K562 (cell line): ENCODE data around the gene MRPL19. TPM values are rescaled to one million over a fixed set of nuclear protein-coding genes. Genes with fewer than 3 reads are reported as not detected.

Source experiments
- ATAC-seq: fragments of 200-7000 bp; cut with Tn5 transposase; 3 replicates; pipeline ENCODE4 v1.9.1; 2020; ENCODE audit warnings: moderate library complexity
- BruUV-seq: library from RNA; stranded (reverse); fragments of 400-500 nt; replicated peaks from 2 replicates; lab custom pipeline; 2021; lab: Mats Ljungman, UMichigan
- CTCF ChIA-PET: fragments of 300-600 bp; formaldehyde crosslinking; extraction: SDS; loops from one replicate; lab custom pipeline; 2021; ENCODE audit warnings: low intra/inter-chr PET ratio; lab: Yijun Ruan, JAX
- POLR2A ChIA-PET: fragments of 300-600, 350-650 bp; sonication (Branson Sonifier 250); formaldehyde crosslinking; extraction: SDS; loops from one replicate; lab custom pipeline; 2021; ENCODE audit warnings: antibody characterized with exemption, inconsistent platforms; lab: Yijun Ruan, JAX
- DNase-seq, 4 experiments: peaks; one replicate each; pipeline versions ENCODE4 v3.0.0 to v3.0.0-alpha.2; 2011 to 2018; ENCODE audit warnings: low spot score in 3 of 4, mixed read lengths in 3 of 4; ENCODE audit errors: extremely low read depth in 1 of 4
- FAIRE-seq: peaks from 2 replicates; lab custom pipeline; 2011; peaks lifted over from hg19 to GRCh38; lab: Jason Lieb, UNC
- H2AFZ ChIP-seq: 2 replicates; pipeline ENCODE4 v1.6.0; 2011; ENCODE audit warnings: low read depth, low read length, control low read depth, inconsistent platforms
- H3K27ac ChIP-seq: fragments of 200-600 bp; 3 replicates; pipeline ENCODE4 v1.8.0; 2011; ENCODE audit warnings: low read depth, mild to moderate bottlenecking, control low read depth, inconsistent platforms, low read length, moderate library complexity, mixed read lengths; ENCODE audit errors: extremely low read depth
- H3K27me3 ChIP-seq, 2 experiments: fragments of 300-600 bp in 1 of 2; 2 replicates in 1 of 2; 3 replicates in 1 of 2; pipeline versions ENCODE4 v1.6.0 to v1.8.0; 2011; ENCODE audit warnings: inconsistent platforms in 2 of 2, low read length in 2 of 2, mild to moderate bottlenecking in 1 of 2, mixed read lengths in 1 of 2, moderate library complexity in 1 of 2; ENCODE audit not compliant: control insufficient read depth in 2 of 2, insufficient read depth in 2 of 2
- H3K36me3 ChIP-seq: fragments of 300-600 bp; 3 replicates; pipeline ENCODE4 v1.8.0; 2011; ENCODE audit warnings: mild to moderate bottlenecking, low read length, inconsistent platforms; ENCODE audit not compliant: control insufficient read depth, insufficient read depth
- H3K4me1 ChIP-seq, 2 experiments: fragments of 200-600 bp in 1 of 2; replicated peaks in 1 of 2; 2 replicates in 1 of 2; 3 replicates in 1 of 2; pipeline versions ENCODE4 v1.5.1 to v1.8.0; 2011; ENCODE audit warnings: inconsistent platforms in 2 of 2, low read length in 2 of 2, mild to moderate bottlenecking in 1 of 2, mixed read lengths in 1 of 2, moderate library complexity in 1 of 2; ENCODE audit not compliant: control insufficient read depth in 2 of 2, insufficient read depth in 2 of 2
- H3K4me2 ChIP-seq: 2 replicates; pipeline ENCODE4 v1.6.1; 2011; ENCODE audit warnings: low read length, control low read depth, inconsistent platforms, mixed read lengths; ENCODE audit not compliant: insufficient read depth
- H3K4me3 ChIP-seq: fragments of 200-600 bp; sonication (generic), shearing (Covaris generic); 2 replicates; pipeline ENCODE4 v1.5.1; 2016; ENCODE audit warnings: control low read depth, inconsistent platforms
- H3K79me2 ChIP-seq: fragments of 200-600 bp; 3 replicates; pipeline ENCODE4 v1.8.0; 2011; ENCODE audit warnings: low read length, inconsistent platforms; ENCODE audit not compliant: control insufficient read depth, insufficient read depth
- H3K9ac ChIP-seq, 2 experiments: 2 replicates each; pipeline versions ENCODE4 v1.6.0 to v1.6.1; 2011; ENCODE audit warnings: low read depth in 2 of 2, low read length in 2 of 2, control low read depth in 1 of 2, inconsistent platforms in 1 of 2, mild to moderate bottlenecking in 1 of 2, mixed read lengths in 1 of 2; ENCODE audit not compliant: insufficient read depth in 1 of 2
- H3K9me1 ChIP-seq: one replicate; pipeline ENCODE4 v1.6.0; 2011; ENCODE audit warnings: inconsistent platforms, mild to moderate bottlenecking, low read length, moderate library complexity; ENCODE audit not compliant: control insufficient read depth, insufficient read depth
- H3K9me3 ChIP-seq: replicated peaks from 2 replicates; pipeline ENCODE4 v1.5.1; 2011; ENCODE audit warnings: low read depth, low read length, inconsistent platforms; ENCODE audit not compliant: control insufficient read depth, insufficient read depth
- H4K20me1 ChIP-seq: replicated peaks from 2 replicates; pipeline ENCODE4 v1.6.1; 2011; ENCODE audit warnings: low read length, inconsistent platforms, mixed read lengths; ENCODE audit not compliant: control insufficient read depth, insufficient read depth
- IFI16 ChIP-seq: fragments of 250-450 bp; sonication (Bioruptor Pico); IDR thresholded peaks from 2 replicates; pipeline ENCODE4 v2.1.2; 2022; ENCODE audit warnings: mild to moderate bottlenecking, inconsistent platforms
- SIN3B ChIP-seq: fragments of 450-650 bp; IDR thresholded peaks from 2 replicates; pipeline ENCODE4 v1.6.1; 2017; ENCODE audit warnings: low read depth, mild to moderate bottlenecking, moderate library complexity
- ZC3H8 ChIP-seq: fragments of 450-650 bp; IDR thresholded peaks from 2 replicates; pipeline ENCODE4 v1.6.1; 2017
- WGBS: fragments of 100-300 bp; shearing (Covaris generic); methylation state at CpG from one replicate; pipeline ENCODE4 v1.1.6; 2016; ENCODE audit warnings: low coverage, mixed read lengths; ENCODE audit not compliant: insufficient coverage; ENCODE audit errors: missing lambda C conversion rate; 5-methylcytosine and 5-hydroxymethylcytosine counted together
- in situ Hi-C: fragments of 300-500 bp; cut with MboI; formaldehyde crosslinking; loops from 4 replicates; pipeline ENCODE4 v1.15.0; 2018; ENCODE audit warnings: inconsistent platforms, mixed read lengths
- intact Hi-C: fragments of 100-400 bp; cut with micrococcal nuclease; formaldehyde crosslinking; loops from 2 replicates; pipeline ENCODE4 v1.14.2; 2022
- polyA plus RNA-seq, 8 experiments: library from polyadenylated mRNA; depleted of rRNA in 4 of 8; stranded (reverse) in 5 of 8; unstranded in 3 of 8; fragments of >200 nt; fragmentation: Nextera tagmentation in 2 of 8; fragmentation: Illumina TruSeq in 1 of 8; extraction: Ambion mirVana in 2 of 8; extraction: Trizol in 1 of 8; gene quantifications; 2 replicates each; pipeline versions ENCODE4 v1.2.1 to v1.2.3, GENCODE V29; 2011 to 2014; ENCODE audit warnings: inconsistent platforms in 1 of 8, missing spikeins in 1 of 8
- total RNA-seq, 7 experiments: library from RNA; depleted of rRNA in 6 of 7; stranded (reverse); fragments of >200 nt in 6 of 7; fragmentation: Illumina TruSeq in 2 of 7; extraction: Trizol in 2 of 7; gene quantifications; 2 replicates each; pipeline versions ENCODE4 v1.2.1 to v1.2.3, GENCODE V29; 2011 to 2021; ENCODE audit warnings: low replicate concordance in 1 of 7
- TF ChIP-seq, protein P1 (sequence below), 2 experiments: fragments of 450-650 bp; IDR thresholded peaks; 2 replicates each; pipeline ENCODE4 v1.6.1; 2016

The MRPL19 gene
- total and polyA plus RNA-seq, 9 of the 15 experiments (the other 6 are each of a cell fraction or from before 2014, with no cell fraction given), result 9.7 to 65.9 (median 56.1) TPM

DNA sequence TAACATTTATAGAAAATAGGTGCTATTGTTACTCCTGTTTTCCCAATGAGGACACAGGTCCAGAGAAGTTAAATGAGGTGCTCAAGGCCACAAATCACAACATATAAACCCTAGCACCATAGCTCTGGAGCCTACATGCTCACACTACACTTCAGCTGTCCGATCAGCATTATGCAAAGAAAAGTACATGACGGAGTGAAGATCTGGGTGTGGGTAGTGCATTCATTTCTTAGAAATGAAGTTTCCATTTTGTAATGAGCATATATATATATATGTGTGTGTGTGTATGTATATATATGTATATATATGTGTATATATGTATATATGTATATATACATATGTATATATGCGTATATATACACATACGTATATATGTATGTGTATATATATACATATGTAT, 30.2 kb upstream of the MRPL19 start:
- DNase-seq, result no peak
- no peaks in the 10 kb centered on the region for H4K20me1 ChIP-seq
- no peak overlapping the region for H3K4me3 ChIP-seq
- peaks cover 0 to 3% of the 10 kb centered on the region in 2 experiments; a peak in 1 of 5 replicates for H3K27me3 ChIP-seq
- intact Hi-C loops (no loop called here), in situ Hi-C loops (loop anchor here (10.0 to 25.0 kb wide), 3 partner anchors 554 to 904 kb away; no protein-coding TSS in a partner anchor)
- BruUV-seq, result no TSS peak
- CTCF ChIA-PET, result interaction anchor here (0.6 kb wide), 1 partner anchor 13 kb away, joined by 3 read pairs; no protein-coding TSS in a partner anchor
- no peak for ATAC-seq
- 0% methylated on average over 3 of the region's 4 CpGs for WGBS
- H3K9me3 ChIP-seq, result no peaks in the 10 kb centered on the region
- H3K36me3 ChIP-seq, result no peaks in the 10 kb centered on the region
- H3K9ac ChIP-seq, result no peak overlapping the region
- H3K4me1 ChIP-seq, result no peaks in the 10 kb centered on the region
- POLR2A ChIA-PET, result no interaction called here
- no peaks in the 10 kb centered on the region for H3K79me2 ChIP-seq
- no peak overlapping the region for H3K4me2 ChIP-seq
- no peak overlapping the region for H2AFZ ChIP-seq
- H3K27ac ChIP-seq, result no peak overlapping the region
- no peak for FAIRE-seq
- H3K9me1 ChIP-seq, result no peaks in the 10 kb centered on the region
- no peak for TF ChIP-seq ZC3H8

DNA sequence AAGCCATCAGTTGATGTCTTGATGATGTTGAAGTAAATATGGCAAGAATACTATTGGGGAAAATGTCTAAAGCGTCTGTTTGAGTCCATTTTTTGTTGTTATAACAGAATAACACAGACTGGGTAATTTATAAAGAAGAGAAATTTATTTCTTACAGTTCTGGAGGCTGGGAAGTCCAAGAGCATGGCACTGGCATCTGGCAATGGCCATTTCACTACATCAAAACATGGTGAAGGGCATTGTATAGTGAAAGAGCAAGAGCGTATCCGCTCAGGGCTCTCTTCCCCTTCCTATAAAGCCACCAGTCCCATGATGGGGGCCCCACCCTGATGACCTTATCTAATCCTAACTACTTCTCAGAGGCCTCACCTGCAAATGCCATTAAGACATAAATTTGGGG, 29.6 kb upstream of the MRPL19 start:
- ChIA-PET CTCF (no interaction called here), POLR2A (no interaction called here)
- no peaks in the 10 kb centered on the region for H3K9me1 ChIP-seq
- no peak for DNase-seq
- ATAC-seq, result no peak
- no peak overlapping the region for H3K4me3 ChIP-seq
- no peaks in the 10 kb centered on the region for H3K4me1 ChIP-seq
- peaks cover 0 to 3% of the 10 kb centered on the region in 2 experiments; a peak in 1 of 5 replicates for H3K27me3 ChIP-seq
- no peaks in the 10 kb centered on the region for H3K79me2 ChIP-seq
- TF ChIP-seq IFI16, result no peak
- TF ChIP-seq, protein P1, sequence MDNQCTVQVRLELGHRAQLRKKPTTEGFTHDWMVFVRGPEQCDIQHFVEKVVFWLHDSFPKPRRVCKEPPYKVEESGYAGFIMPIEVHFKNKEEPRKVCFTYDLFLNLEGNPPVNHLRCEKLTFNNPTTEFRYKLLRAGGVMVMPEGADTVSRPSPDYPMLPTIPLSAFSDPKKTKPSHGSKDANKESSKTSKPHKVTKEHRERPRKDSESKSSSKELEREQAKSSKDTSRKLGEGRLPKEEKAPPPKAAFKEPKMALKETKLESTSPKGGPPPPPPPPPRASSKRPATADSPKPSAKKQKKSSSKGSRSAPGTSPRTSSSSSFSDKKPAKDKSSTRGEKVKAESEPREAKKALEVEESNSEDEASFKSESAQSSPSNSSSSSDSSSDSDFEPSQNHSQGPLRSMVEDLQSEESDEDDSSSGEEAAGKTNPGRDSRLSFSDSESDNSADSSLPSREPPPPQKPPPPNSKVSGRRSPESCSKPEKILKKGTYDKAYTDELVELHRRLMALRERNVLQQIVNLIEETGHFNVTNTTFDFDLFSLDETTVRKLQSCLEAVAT (IDR thresholded peaks at IDR 0.05), result no peak
- TF ChIP-seq SIN3B, result no peak
- H3K9ac ChIP-seq, result no peak overlapping the region
- WGBS, result 0% methylated on average over 3 of the region's 3 CpGs
- in situ Hi-C loops, result loop anchor here (10.0 to 25.0 kb wide), 3 partner anchors 555 to 905 kb away; no protein-coding TSS in a partner anchor
- H3K4me2 ChIP-seq, result no peak overlapping the region
- intact Hi-C loops, result no loop called here
- no peaks in the 10 kb centered on the region for H4K20me1 ChIP-seq
- no peaks in the 10 kb centered on the region for H3K9me3 ChIP-seq
- H3K36me3 ChIP-seq, result no peaks in the 10 kb centered on the region
- BruUV-seq, result no TSS peak
- no peak for FAIRE-seq
- no peak overlapping the region for H3K27ac ChIP-seq
- H2AFZ ChIP-seq, result no peak overlapping the region
